ENCODE results near the gene ZNF438.
"Not testable (repeated sequence)": the region's sequence is repeated elsewhere in the genome, so short reads cannot be mapped to it uniquely, and the experiment has no call there.

Gene ZNF438

GRCh38 chr10:30821261-30821993 is 210.2 kb downstream of the ZNF438 start:
- no peak for DNase-seq

GRCh38 chr10:30820261-30820991 is 211.2 kb downstream of the ZNF438 start:
- DNase-seq = no peak

- no peak for DNase-seq
These were observed 212.1 kb downstream of the ZNF438 start for GRCh38 chr10:30819341-30820181.

- DNase-seq = no peak
These were observed 212.8 kb downstream of the ZNF438 start for GRCh38 chr10:30818854-30819253.

GRCh38 chr10:30818010-30818660 is 213.5 kb downstream of the ZNF438 start:
- no peak for DNase-seq

GRCh38 chr10:30817541-30817940 is 214.1 kb downstream of the ZNF438 start:
- DNase-seq = no peak

GRCh38 chr10:30816820-30817171 is 214.9 kb downstream of the ZNF438 start:
- DNase-seq = no peak

- no peak for DNase-seq
These were observed 215.4 kb downstream of the ZNF438 start for GRCh38 chr10:30816159-30816819.

- no peak for DNase-seq
These were observed 217.7 kb downstream of the ZNF438 start for GRCh38 chr10:30813872-30814481.

GRCh38 chr10:30812018-30812851 is 219.4 kb downstream of the ZNF438 start:
- no peak for DNase-seq

- no peak for DNase-seq
These were observed 220.2 kb downstream of the ZNF438 start for GRCh38 chr10:30811276-30812017.

GRCh38 chr10:30810416-30810815 is 221.2 kb downstream of the ZNF438 start:
- DNase-seq = no peak

GRCh38 chr10:30806850-30807249 is 224.8 kb downstream of the ZNF438 start:
- no peak for DNase-seq

GRCh38 chr10:30805061-30805460 is 226.6 kb downstream of the ZNF438 start:
- DNase-seq = no peak

GRCh38 chr10:30804478-30805055 is 227.1 kb downstream of the ZNF438 start:
- DNase-seq = no peak

GRCh38 chr10:30803892-30804322 is 227.8 kb downstream of the ZNF438 start:
- no peak for DNase-seq

- no peak for DNase-seq
These were observed 228.6 kb downstream of the ZNF438 start for GRCh38 chr10:30803058-30803457.

GRCh38 chr10:30800368-30800767 is 231.3 kb downstream of the ZNF438 start:
- no peak for DNase-seq

- DNase-seq = no peak
These were observed 232.9 kb downstream of the ZNF438 start for GRCh38 chr10:30798646-30799185.

- DNase-seq = not testable (repeated sequence)
These were observed 236.6 kb downstream of the ZNF438 start for GRCh38 chr10:30795024-30795423.
